Smooth muscle cell (in vitro differentiated cells): ENCODE measurements around the gene FBXW2. TPM values are rescaled to one million over a fixed set of nuclear protein-coding genes. Genes with fewer than 3 reads are reported as not detected.
A peak's percentile ranks its signal among the peaks of the same experiment; 100 is the strongest.
"Not testable (repeated sequence)": the region's sequence is repeated elsewhere in the genome, so short reads cannot be mapped to it uniquely, and the experiment has no call there.

Experiments used
- DNase-seq: peaks from one replicate; lab custom pipeline; 2025; ENCODE audit not compliant: unreplicated experiment; lab: John Stamatoyannopoulos, UW
- H2AFZ ChIP-seq: fragments of 200-600 bp; sonication (generic); 2 replicates; pipeline ENCODE4 v1.6.0; 2016; ENCODE audit warnings: antibody characterized with exemption, low read depth, mild to moderate bottlenecking
- H3F3A ChIP-seq: fragments of 200-600 bp; sonication (generic); 2 replicates; pipeline ENCODE4 v1.6.0; 2017; ENCODE audit warnings: antibody characterized with exemption, low read depth
- H3K27ac ChIP-seq: fragments of 200-600 bp; sonication (generic); 2 replicates; pipeline ENCODE4 v1.5.1; 2016; ENCODE audit warnings: low read depth, mild to moderate bottlenecking
- H3K27me3 ChIP-seq: fragments of 200-600 bp; sonication (generic); 2 replicates; pipeline ENCODE4 v1.6.1; 2016; ENCODE audit warnings: low read depth, mild to moderate bottlenecking
- H3K36me3 ChIP-seq: fragments of 200-600 bp; sonication (generic); 2 replicates; pipeline ENCODE4 v1.5.1; 2016; ENCODE audit warnings: low read depth
- H3K4me1 ChIP-seq: fragments of 200-600 bp; sonication (generic); 2 replicates; pipeline ENCODE4 v1.5.1; 2016; ENCODE audit warnings: low read depth
- H3K4me2 ChIP-seq: fragments of 200-600 bp; sonication (generic); 2 replicates; pipeline ENCODE4 v1.6.0; 2016; ENCODE audit warnings: mild to moderate bottlenecking
- H3K4me3 ChIP-seq: fragments of 200-600 bp; sonication (generic); 2 replicates; pipeline ENCODE4 v1.5.1; 2016; ENCODE audit warnings: mild to moderate bottlenecking
- H3K79me2 ChIP-seq: fragments of 200-600 bp; sonication (generic); 2 replicates; pipeline ENCODE4 v1.6.0; 2016; ENCODE audit warnings: low read depth, mild to moderate bottlenecking
- H3K9ac ChIP-seq: fragments of 200-600 bp; sonication (generic); 2 replicates; pipeline ENCODE4 v1.6.0; 2016; ENCODE audit warnings: low read depth
- H3K9me3 ChIP-seq: fragments of 200-600 bp; sonication (generic); replicated peaks from 2 replicates; pipeline ENCODE4 v1.5.1; 2016; ENCODE audit warnings: low read depth
- H4K20me1 ChIP-seq: fragments of 200-600 bp; sonication (generic); 2 replicates; pipeline ENCODE4 v1.6.0; 2016; ENCODE audit warnings: low read depth
- CTCF ChIP-seq: fragments of 200-600 bp; sonication (generic); IDR thresholded peaks from 2 replicates; pipeline ENCODE4 v1.5.1; 2017; ENCODE audit warnings: borderline replicate concordance, mild to moderate bottlenecking, antibody characterized with exemption; ENCODE audit not compliant: insufficient read depth, poor library complexity, severe bottlenecking
- WGBS: methylation state at CpG from one replicate; pipeline ENCODE4 v1.1.7; 2016; ENCODE audit warnings: low lambda C conversion rate; 5-methylcytosine and 5-hydroxymethylcytosine counted together
- polyA plus RNA-seq: library from polyadenylated mRNA; unstranded; fragments of >200 nt; fragmentation: Nextera tagmentation; extraction: Ambion mirVana; gene quantifications from 2 replicates; pipeline ENCODE4 v1.2.1, GENCODE V29; 2016
- total RNA-seq: library from RNA; depleted of rRNA; stranded (reverse); fragments of >200 nt; gene quantifications from 2 replicates; pipeline ENCODE4 v1.2.3, GENCODE V29; 2014

Gene FBXW2
- total and polyA plus RNA-seq, 2 experiments from 2014 or later: 22.1 to 35.4 TPM

- Histone ChIP-seq H3K36me3 (no peaks in the 10 kb centered on the region), H4K20me1 (no peaks in the 10 kb centered on the region), H3K4me3 (no peak overlapping the region), H3K9ac (no peak overlapping the region), H3F3A (peaks cover 9% of the 10 kb centered on the region), H2AFZ (no peak overlapping the region), H3K4me1 (no peaks in the 10 kb centered on the region), H3K27ac (no peak overlapping the region), H3K79me2 (no peaks in the 10 kb centered on the region), H3K9me3 (no peaks in the 10 kb centered on the region), H3K27me3 (no peaks in the 10 kb centered on the region), H3K4me2 (no peak overlapping the region)
- WGBS: 83% methylated on average over 1 of the region's 1 CpG
- DNase-seq: no peak
- TF ChIP-seq CTCF: no peak
These were observed 36.7 kb downstream of the FBXW2 start for GRCh38 chr9:120756531-120756930.

GRCh38 chr9:120755810-120756434 is 37.3 kb downstream of the FBXW2 start:
- peak; percentile 5 for DNase-seq

GRCh38 chr9:120755044-120755443 is 38.2 kb downstream of the FBXW2 start:
- H3K9ac ChIP-seq: no peak overlapping the region
- no peak overlapping the region for H3K4me2 ChIP-seq
- no peaks in the 10 kb centered on the region for H3K36me3 ChIP-seq
- no peaks in the 10 kb centered on the region for H3K27me3 ChIP-seq
- 100% methylated on average over 2 of the region's 2 CpGs for WGBS
- H4K20me1 ChIP-seq: no peaks in the 10 kb centered on the region
- no peak for TF ChIP-seq CTCF
- peaks cover 9% of the 10 kb centered on the region for H3F3A ChIP-seq
- H3K4me1 ChIP-seq: no peaks in the 10 kb centered on the region
- H3K27ac ChIP-seq: no peak overlapping the region
- no peaks in the 10 kb centered on the region for H3K9me3 ChIP-seq
- no peak overlapping the region for H2AFZ ChIP-seq
- H3K79me2 ChIP-seq: no peaks in the 10 kb centered on the region
- DNase-seq: no peak
- no peak overlapping the region for H3K4me3 ChIP-seq

More at GRCh38 chr9:120755810-120756434, 37.3 kb downstream of the FBXW2 start:
- H3K36me3 ChIP-seq: no peaks in the 10 kb centered on the region
- 26% methylated on average over 6 of the region's 6 CpGs for WGBS
- H3F3A ChIP-seq: peaks cover 9% of the 10 kb centered on the region
- H3K27ac ChIP-seq: no peak overlapping the region
- no peak overlapping the region for H3K4me3 ChIP-seq
- H4K20me1 ChIP-seq: no peaks in the 10 kb centered on the region
- no peaks in the 10 kb centered on the region for H3K27me3 ChIP-seq
- no peaks in the 10 kb centered on the region for H3K9me3 ChIP-seq
- H2AFZ ChIP-seq: no peak overlapping the region
- TF ChIP-seq CTCF: peak; percentile 92
- no peaks in the 10 kb centered on the region for H3K79me2 ChIP-seq
- H3K9ac ChIP-seq: no peak overlapping the region
- H3K4me2 ChIP-seq: no peak overlapping the region
- no peaks in the 10 kb centered on the region for H3K4me1 ChIP-seq

- Histone ChIP-seq H3K4me3 (no peak overlapping the region), H4K20me1 (no peaks in the 10 kb centered on the region), H2AFZ (no peak overlapping the region), H3K9ac (no peak overlapping the region), H3K4me2 (no peak overlapping the region), H3K27ac (no peak overlapping the region), H3F3A (no peaks in the 10 kb centered on the region), H3K79me2 (no peaks in the 10 kb centered on the region), H3K4me1 (no peaks in the 10 kb centered on the region), H3K9me3 (no peaks in the 10 kb centered on the region), H3K36me3 (no peaks in the 10 kb centered on the region), H3K27me3 (no peaks in the 10 kb centered on the region)
- WGBS: 95% methylated on average over 5 of the region's 5 CpGs
- TF ChIP-seq CTCF: no peak
- DNase-seq: no peak
These were observed 42.8 kb downstream of the FBXW2 start for GRCh38 chr9:120750421-120750820.

GRCh38 chr9:120746366-120746765 is 46.9 kb downstream of the FBXW2 start:
- not testable (repeated sequence) for H3K79me2 ChIP-seq

More at GRCh38 chr9:120746366-120746765, 46.9 kb downstream of the FBXW2 start:
- not testable (repeated sequence) for H2AFZ ChIP-seq, H4K20me1 ChIP-seq, H3K9me3 ChIP-seq, H3K27ac ChIP-seq, H3K4me3 ChIP-seq, H3F3A ChIP-seq, DNase-seq, H3K9ac ChIP-seq, H3K4me1 ChIP-seq, H3K27me3 ChIP-seq, H3K36me3 ChIP-seq, H3K4me2 ChIP-seq
- 98% methylated on average over 26 of the region's 26 CpGs for WGBS
